LNCaP clone FGC (cell line): ENCODE data around the gene NFATC2IP.
"Not testable (repeated sequence)": the region's sequence is repeated elsewhere in the genome, so short reads cannot be mapped to it uniquely, and the experiment has no call there.

Source experiments
- DNase-seq: peaks from one replicate; pipeline ENCODE4 v3.0.0-alpha.2; 2011; ENCODE audit warnings: low read depth
- H3K4me3 ChIP-seq: 2 replicates; pipeline ENCODE4 v1.5.1; 2011; ENCODE audit warnings: mild to moderate bottlenecking, low read depth, low read length, control low read depth
- CTCF ChIP-seq: IDR thresholded peaks from 2 replicates; pipeline ENCODE4 v1.5.1; 2012; ENCODE audit warnings: mild to moderate bottlenecking; ENCODE audit not compliant: control insufficient read depth, insufficient read depth; ENCODE audit errors: extremely low read depth

Gene NFATC2IP

GRCh38 chr16:28918698-28919097 is 32.0 kb upstream of the NFATC2IP start:
- H3K4me3 ChIP-seq, result no peak overlapping the region
- TF ChIP-seq CTCF, result no peak
- no peak for DNase-seq

GRCh38 chr16:28923231-28923587 is 27.5 kb upstream of the NFATC2IP start:
- no peak for TF ChIP-seq CTCF
- DNase-seq, result peak; percentile 67
- peak overlapping the region; percentile 81 for H3K4me3 ChIP-seq

GRCh38 chr16:28923652-28924398 is 26.9 kb upstream of the NFATC2IP start:
- peak overlapping the region; percentile 81 for H3K4me3 ChIP-seq
- no peak for TF ChIP-seq CTCF
- DNase-seq, result no peak

GRCh38 chr16:28924399-28924761 is 26.4 kb upstream of the NFATC2IP start:
- DNase-seq, result no peak
- H3K4me3 ChIP-seq, result peak overlapping the region; percentile 81
- no peak for TF ChIP-seq CTCF

GRCh38 chr16:28924762-28925385 is 25.9 kb upstream of the NFATC2IP start, which contains the start of gene RABEP2:
RABEP2 (minus strand) TSS chr16:28925238; CDS start chr16:28925163, 75 bp downstream.
- DNase-seq, result peak; percentile 93
- TF ChIP-seq CTCF, result no peak
- peak within 1 kb of the TSS; percentile 81 for H3K4me3 ChIP-seq

GRCh38 chr16:28925386-28926228 is 25.1 kb upstream of the NFATC2IP start:
- H3K4me3 ChIP-seq, result peak overlapping the region; percentile 81
- TF ChIP-seq CTCF, result no peak
- DNase-seq, result no peak

GRCh38 chr16:28926284-28926683 is 24.5 kb upstream of the NFATC2IP start:
- not testable (repeated sequence) for H3K4me3 ChIP-seq, DNase-seq
